Measurements from ENCODE around the gene VGLL4.
"Not testable (repeated sequence)": the region's sequence is repeated elsewhere in the genome, so short reads cannot be mapped to it uniquely, and the experiment has no call there.

The VGLL4 gene

DNA sequence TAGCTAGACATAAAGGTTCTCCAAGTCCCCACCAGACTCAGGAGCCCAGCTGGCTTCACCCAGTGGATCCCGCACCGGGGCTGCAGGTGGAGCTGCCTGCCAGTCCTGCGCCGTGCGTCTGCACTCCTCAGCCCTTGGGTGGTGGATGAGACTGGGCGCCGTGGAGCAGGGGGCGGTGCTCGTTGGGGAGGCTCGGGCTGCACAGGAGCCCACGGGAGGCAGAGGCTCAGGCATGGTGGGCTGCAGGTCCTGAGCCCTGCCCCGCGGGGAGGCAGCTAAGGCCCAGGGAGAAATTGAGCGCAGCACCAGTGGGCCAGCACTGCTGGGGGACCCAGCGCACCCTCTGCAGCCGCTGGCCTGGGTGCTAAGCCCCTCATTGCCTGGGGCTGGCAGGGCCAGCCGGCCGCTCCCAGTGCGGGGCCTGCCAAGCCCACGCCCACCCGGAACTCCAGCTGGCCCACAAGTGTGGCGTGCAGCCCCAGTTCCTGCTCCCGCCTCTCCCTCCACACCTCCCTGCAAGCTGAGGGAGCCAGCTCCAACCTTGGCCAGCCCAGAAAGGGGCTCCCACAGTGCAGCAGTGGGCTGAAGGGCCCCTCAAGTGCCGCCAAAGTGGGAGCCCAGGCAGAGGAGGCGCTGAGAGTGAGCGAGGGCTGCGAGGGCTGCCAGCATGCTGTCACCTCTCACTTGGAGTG is 130.4 kb downstream of the VGLL4 start:
- peaks cover 12% of the 10 kb centered on the region for H3K36me3 Mint-ChIP-seq (ENCODE audit: low read depth)
- not testable (repeated sequence) for H3K27ac Mint-ChIP-seq, H3K4me3 Mint-ChIP-seq, H3K27me3 Mint-ChIP-seq, H3K4me1 Mint-ChIP-seq, ATAC-seq, H3K9me3 Mint-ChIP-seq, DNase-seq

DNA sequence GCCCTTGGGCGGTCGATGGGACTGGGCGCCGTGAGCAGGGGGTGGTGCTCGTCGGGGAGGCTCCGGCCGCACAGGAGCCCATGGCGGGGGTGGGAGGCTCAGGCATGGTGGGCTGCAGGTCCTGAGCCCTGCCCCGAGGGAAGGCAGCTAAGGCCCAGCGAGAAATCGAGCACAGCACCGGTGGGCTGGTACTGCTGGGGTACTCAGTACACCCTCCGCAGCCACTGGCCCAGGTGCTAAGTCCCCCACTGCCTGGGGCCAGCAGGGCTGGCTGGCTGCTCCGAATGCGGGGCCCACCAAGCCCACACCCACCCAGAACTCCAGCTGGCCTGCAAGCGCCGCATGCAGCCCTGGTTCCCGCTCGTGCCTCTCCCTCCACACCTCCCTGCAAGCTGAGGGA is 132.1 kb downstream of the VGLL4 start:
- H3K36me3 Mint-ChIP-seq (ENCODE audit: low read depth): peaks cover 12% of the 10 kb centered on the region
- H3K27me3 Mint-ChIP-seq, DNase-seq, H3K9me3 Mint-ChIP-seq, H3K4me1 Mint-ChIP-seq, H3K27ac Mint-ChIP-seq, H3K4me3 Mint-ChIP-seq, ATAC-seq: not testable (repeated sequence)

DNA sequence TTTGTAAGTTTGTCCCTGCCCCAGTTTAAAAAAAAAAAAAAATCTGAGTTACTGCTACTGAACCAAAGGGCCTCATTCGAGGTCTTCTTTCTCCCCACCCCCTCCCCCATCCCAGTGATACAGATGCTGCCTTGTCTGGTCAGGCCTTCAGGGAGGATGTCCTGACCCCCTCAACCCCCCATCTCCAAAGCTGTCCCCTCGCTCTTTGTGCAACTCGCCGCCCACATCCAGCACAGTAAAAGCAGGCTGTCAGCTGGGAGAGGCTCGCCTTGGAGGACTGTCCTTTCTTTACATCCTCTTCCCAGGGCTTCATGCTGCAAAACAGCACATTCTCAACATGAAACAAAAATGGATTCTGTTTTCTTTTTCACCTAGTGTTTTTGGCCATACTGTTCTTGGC is 133.4 kb downstream of the VGLL4 start:
- ATAC-seq (no peak), DNase-seq (no peak)
- Mint-ChIP-seq H3K36me3 (ENCODE audit: low read depth) (peaks cover 12% of the 10 kb centered on the region), H3K27me3 (no peaks in the 10 kb centered on the region), H3K9me3 (no peaks in the 10 kb centered on the region), H3K4me3 (no peak overlapping the region), H3K4me1 (peaks cover 3% of the 10 kb centered on the region), H3K27ac (no peak overlapping the region)

DNA sequence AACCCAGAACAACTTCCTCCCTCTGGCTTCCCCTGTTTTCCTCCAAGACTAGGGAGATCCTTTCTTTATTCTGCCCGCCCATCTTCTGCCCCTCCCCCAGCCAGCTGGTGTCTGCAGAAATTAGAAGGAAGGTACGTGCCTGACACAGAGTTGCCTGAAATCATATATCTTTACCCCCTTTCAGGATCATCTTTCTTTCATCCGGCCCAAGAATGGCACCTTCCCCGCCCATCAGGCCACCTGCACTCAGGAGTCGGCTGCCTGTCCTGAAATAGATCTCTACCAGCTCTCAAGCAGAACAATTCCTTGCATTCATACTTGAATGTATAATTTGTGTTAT is 133.7 kb downstream of the VGLL4 start:
- DNase-seq (no peak), ATAC-seq (no peak)
- H3K9me3 Mint-ChIP-seq: no peaks in the 10 kb centered on the region
- H3K27ac Mint-ChIP-seq: no peak overlapping the region
- H3K4me3 Mint-ChIP-seq: no peak overlapping the region
- peaks cover 3% of the 10 kb centered on the region for H3K4me1 Mint-ChIP-seq
- peaks cover 10% of the 10 kb centered on the region for H3K36me3 Mint-ChIP-seq (ENCODE audit: low read depth)
- no peaks in the 10 kb centered on the region for H3K27me3 Mint-ChIP-seq

DNA sequence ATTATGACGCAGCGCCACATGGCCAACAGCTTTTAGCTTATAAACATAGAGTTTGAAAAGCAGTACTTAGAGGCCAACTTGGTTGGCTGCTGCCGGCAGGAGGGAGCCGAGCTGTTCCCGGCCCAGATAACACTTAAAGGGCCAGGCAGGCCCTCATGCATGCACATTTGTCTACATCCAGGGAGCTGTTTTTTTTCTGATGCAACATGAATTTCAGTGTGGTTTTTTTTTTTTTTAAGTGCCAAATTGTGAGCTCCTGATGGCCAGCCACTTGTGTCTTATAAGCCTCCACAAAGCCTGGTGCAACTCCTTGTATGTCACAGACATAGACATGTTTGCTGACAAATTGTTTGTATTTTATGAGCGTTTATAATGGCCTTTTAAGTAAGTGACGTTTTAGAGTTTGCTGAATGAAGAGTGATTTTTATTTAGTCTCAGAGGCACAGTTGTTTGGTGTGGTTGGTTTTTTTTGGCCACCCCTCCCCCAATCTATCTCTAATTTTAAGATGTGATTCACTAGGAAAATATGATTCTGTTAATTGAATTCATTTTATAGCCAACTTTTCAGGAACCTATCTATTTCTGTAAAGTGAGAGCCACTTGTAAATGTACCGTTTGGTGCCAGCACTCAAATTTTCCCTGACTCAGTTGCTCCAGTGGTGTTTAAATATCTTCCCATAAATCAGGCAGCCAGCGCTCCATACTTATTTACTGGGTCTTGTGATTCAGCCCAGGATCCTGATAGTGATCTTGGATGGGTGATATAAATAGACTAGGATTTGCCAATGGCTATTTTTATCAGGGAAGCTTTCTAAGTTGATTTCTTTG is 134.3 kb downstream of the VGLL4 start:
- Mint-ChIP-seq H3K27me3 (no peaks in the 10 kb centered on the region), H3K4me1 (peaks cover 3% of the 10 kb centered on the region), H3K27ac (no peak overlapping the region), H3K36me3 (ENCODE audit: low read depth) (peaks cover 9% of the 10 kb centered on the region), H3K9me3 (no peaks in the 10 kb centered on the region), H3K4me3 (no peak overlapping the region)
- DNase-seq (no peak), ATAC-seq (no peak)

DNA sequence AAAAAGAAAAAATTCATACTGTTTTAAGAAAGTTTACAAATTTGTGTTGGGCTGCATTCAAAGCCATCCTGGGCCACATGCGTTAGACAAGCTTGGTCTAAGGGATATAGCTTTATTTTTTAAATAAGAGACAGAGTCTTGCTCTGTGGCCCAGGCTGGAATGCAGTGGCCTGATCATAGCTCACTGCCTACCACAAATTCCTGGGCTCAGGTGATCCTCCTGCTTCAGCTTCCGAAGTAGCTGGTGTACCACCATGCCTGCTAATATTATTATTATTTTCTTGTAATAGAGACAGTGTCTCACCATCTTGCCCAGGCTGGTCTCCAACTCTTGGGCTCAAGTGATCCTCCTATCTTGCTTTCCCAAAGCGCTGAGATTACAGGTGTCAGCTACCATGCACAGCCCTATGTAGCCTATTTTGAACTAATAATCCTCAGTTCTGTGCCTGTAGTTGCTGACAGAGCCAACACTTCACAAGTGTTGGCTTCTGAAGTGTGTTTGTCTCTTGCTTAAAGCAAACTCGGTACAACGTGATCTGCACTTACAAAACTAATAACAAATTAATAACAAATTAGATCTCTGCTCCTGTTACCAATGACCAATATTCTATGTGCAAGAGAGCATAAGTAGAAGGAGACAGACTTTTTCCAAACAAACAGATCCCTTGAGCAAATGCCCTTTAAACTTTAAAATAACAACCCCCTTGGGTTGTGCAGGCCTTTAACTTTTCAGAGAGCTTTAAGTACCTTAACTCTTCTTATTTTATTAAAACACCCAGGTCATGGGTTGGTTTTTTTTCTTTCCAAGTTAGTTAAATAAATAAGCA is 135.2 kb downstream of the VGLL4 start:
- H3K27ac Mint-ChIP-seq: no peak overlapping the region
- H3K27me3 Mint-ChIP-seq: no peaks in the 10 kb centered on the region

DNA sequence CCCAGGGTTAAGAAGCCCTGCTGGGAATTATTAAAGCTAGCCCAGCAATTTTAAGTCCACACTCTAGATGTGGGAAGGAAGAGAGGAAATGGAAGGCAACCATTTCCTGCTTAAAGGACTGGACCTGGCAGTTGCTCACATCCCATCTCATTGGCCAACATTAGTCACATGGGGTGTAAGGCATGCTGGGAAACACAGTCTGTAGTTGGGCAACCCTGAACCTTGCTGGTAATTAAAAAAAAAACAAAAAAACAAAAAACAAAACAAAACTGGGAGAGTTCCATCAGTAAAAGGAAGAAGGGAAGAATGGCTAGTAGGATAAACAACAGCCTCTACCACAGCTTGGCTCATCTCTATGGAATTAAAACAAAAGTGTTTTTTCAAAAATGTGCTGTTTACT is 136.0 kb downstream of the VGLL4 start:
- H3K9me3 Mint-ChIP-seq: no peaks in the 10 kb centered on the region
- peaks cover 9% of the 10 kb centered on the region for H3K36me3 Mint-ChIP-seq (ENCODE audit: low read depth)
- H3K27ac Mint-ChIP-seq: no peak overlapping the region
- DNase-seq (no peak), ATAC-seq (no peak)
- no peaks in the 10 kb centered on the region for H3K27me3 Mint-ChIP-seq
- no peak overlapping the region for H3K4me3 Mint-ChIP-seq
- H3K4me1 Mint-ChIP-seq: peaks cover 3% of the 10 kb centered on the region

More for the DNA sequence above, 135.2 kb downstream of the VGLL4 start:
- DNase-seq (no peak), ATAC-seq (no peak)
- no peaks in the 10 kb centered on the region for H3K9me3 Mint-ChIP-seq
- no peak overlapping the region for H3K4me3 Mint-ChIP-seq
- H3K4me1 Mint-ChIP-seq: peaks cover 3% of the 10 kb centered on the region
- peaks cover 9% of the 10 kb centered on the region for H3K36me3 Mint-ChIP-seq (ENCODE audit: low read depth)

Measured in activated naive CD8-positive, alpha-beta T cell treated with anti-CD3 and anti-CD28 coated beads, Interleukin-2, amount 50 U/mL, for 24 hours (primary cell).